DMS53 treated with DMSO at 0.1 percent for 48 hours (cell line): ENCODE data around the gene GTF3C1.

Source experiments
- DNase-seq: peaks from one replicate; lab custom pipeline; 2025; ENCODE audit not compliant: unreplicated experiment; lab: John Stamatoyannopoulos, UW

The GTF3C1 gene

GRCh38 chr16:27429330-27429871 is 120.3 kb downstream of the GTF3C1 start:
- DNase-seq: no peak

GRCh38 chr16:27428026-27428785 is 121.5 kb downstream of the GTF3C1 start:
- DNase-seq: no peak

- no peak for DNase-seq
Measured at GRCh38 chr16:27427538-27427937, 122.2 kb downstream of the GTF3C1 start.

- peak; percentile 8 for DNase-seq
Measured at GRCh38 chr16:27426423-27427408, 123.0 kb downstream of the GTF3C1 start.

GRCh38 chr16:27425961-27426360 is 123.8 kb downstream of the GTF3C1 start:
- DNase-seq: no peak

- no peak for DNase-seq
Measured at GRCh38 chr16:27424772-27425498, 124.8 kb downstream of the GTF3C1 start.

- no peak for DNase-seq
Measured at GRCh38 chr16:27421961-27422740, 127.6 kb downstream of the GTF3C1 start.

GRCh38 chr16:27417047-27417671 is 132.6 kb downstream of the GTF3C1 start:
- no peak for DNase-seq

- DNase-seq: no peak
Measured at GRCh38 chr16:27414788-27415431, 134.8 kb downstream of the GTF3C1 start.

GRCh38 chr16:27413956-27414355 is 135.8 kb downstream of the GTF3C1 start:
- DNase-seq: no peak

GRCh38 chr16:27410761-27411160 is 139.0 kb downstream of the GTF3C1 start:
- DNase-seq: no peak
